ENCODE measurements around the gene EHD3.

The EHD3 gene

DNA sequence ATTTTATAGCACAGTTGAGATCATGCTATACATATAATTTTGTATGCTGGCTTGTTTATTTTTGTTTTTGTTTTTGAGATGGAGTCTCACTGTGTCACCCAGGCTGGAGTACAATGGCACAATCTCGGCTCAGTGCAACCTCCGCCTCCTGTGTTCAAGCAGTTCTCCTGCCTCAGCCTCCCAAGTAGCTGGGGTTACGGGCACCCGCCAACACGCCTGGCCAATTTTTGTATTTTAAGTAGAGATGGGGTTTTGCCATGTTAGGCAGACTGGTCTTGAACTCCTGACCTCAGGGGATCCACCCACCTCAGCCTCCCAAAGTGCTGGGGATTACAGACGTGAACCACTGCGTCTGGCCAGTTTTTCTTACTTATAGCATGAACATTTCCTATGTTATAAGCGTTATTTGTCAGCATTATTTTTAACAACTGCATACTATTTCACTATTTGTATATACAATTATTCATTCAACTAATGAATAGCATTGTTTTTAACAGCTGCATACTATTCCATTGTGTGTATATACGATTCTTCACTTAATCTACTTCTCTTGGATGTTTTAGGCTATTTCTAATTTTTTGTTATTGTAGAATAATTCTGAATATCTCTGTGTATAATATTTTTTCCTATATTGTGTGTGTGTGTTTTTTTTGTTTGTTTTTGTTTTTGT is 3.5 kb downstream of the EHD3 start:
- no peak for DNase-seq

DNA sequence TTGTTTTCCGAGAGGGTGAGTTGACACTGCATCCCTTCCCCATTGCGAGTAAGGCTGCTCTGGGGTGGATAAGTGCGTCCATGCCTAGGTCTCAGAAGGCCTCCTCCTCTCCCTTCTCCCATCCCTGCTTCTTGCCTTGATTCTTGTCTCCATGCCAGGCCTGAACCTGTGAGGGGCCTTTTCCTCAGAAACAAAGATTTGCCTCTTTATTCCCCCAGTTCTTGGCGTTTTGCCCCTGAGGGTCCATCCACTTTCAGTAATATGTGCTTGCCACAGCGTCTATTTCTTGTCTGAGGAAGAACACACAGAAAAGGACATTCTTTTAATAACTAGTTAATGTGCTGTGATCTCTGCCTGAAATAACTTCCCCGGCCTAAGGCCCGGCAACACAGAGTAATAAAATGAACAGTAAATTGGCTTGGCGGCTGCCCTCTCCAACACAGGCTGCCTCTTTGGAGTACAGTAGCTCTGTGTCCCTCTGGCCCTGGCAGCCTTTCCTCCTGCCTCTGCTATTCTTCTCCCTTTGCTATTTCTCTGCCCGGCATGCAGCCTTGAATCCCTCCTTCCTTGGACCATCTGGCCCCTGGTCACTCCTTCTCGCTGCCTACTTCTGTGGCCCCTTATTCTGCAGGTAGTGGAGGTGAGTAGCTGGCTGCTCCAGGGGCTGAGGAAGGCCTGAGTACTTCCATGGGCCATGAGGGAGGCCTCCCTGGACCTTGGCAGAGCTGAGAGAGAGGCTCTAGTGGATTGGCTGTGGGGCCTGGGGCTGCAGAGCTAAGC is 4.4 kb downstream of the EHD3 start:
- no peak for DNase-seq

DNA sequence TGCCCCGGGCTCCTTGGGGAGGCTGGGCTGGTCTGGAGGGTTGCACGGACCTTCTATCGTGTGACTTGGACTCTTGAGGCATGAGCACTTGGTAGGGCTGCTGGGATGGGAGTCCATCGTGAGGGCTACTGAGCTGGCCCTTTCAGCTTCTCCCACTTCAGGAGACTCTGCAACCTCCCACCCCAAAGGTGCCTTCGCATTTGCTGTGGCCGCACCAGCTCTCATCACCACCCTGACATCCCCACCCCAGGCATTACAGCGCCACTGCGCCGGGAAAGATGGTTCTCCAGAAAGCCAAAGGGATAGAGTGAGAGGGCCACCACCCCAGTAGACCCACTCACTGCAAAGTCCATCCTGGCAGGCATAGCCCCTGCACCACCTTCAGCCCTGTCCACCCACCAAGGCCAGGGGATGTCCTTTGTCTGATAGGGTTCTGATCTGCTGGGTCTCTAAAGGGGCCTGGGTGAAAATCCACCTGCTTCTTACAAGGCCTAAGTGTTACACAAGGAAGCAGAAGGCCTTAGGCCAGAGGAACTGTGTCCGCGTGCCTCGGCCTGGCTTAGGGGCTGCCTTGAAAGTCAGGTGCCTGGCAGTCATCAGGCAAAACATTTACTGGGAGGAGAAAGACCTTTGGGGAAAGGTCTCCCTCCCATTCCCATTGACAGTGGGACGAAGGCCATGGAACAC is 5.1 kb downstream of the EHD3 start:
- DNase-seq, result no peak

DNA sequence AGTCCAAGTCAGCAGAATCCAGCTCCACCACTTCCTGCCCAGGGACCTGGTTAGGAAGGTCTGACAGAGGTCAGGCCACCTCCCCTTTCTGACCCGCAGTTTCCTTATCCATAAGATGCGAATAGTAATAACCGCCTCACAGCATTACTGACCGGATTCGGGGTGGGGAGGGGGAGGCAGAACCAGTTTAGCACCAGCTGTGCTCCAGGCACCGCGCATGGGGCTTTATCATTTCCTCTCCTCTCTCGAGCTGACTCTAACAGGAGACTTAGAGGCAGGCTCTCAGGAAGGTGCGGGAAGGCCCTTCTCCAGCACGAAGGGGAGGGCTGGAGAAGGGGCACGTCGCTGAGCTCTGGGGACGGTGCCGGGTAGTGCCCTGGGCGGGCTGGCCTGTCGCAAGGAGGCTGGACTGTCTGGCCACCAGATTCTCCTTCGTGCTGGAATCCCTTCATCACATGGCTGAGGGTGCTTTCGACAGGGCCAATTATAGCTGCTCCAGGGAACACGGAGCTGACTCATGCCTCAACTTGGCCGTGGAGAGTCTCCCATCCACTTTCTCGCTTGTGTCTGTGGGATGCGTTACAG is 5.7 kb downstream of the EHD3 start:
- no peak for DNase-seq

DNA sequence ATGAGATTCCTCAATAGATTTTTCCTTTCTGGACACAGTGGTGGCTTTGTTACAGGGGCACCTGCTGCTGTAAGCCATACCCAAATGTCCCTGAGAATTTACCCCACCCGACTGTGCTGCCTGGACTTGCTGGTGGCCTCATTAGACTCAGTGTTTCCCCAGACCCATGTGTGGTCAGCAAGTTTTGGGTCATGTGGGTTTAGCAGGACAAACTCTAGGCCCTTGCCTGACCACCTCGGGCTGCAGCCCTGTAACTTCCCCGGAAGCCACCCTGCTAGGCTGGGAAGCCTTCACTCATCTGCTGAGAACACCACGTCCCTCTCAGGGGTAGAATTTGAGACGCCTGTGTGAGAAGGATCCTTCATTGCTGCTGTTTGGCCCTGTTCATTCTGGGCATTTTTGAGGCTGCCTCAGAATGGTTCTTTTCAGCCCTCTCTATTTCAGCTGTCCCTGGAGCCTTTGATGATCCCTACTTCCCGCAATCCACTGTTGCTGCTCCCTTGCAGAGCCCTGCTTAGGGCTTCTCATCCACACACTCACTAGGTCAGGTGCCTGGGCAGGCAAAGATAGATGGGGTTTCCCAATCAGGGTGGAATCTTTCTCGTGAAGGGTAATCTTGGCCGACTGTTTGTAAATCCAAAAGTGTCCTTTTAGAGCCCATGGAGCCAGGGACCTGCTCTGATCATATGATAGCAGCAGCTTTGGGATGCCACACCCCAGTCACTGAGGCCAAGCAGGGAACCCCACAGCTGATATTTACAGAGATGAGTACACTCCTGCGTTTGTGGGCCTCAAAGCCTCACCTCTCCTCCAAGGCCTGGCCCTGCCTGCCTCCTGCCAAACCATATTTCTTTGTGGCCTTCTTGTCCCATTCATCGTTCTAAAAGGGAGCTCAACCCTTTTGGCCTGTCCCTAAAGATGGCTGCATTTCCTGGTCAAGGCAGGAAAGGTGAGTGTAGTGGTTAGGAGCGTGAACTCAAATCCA is 6.7 kb downstream of the EHD3 start:
- no peak for DNase-seq

DNA sequence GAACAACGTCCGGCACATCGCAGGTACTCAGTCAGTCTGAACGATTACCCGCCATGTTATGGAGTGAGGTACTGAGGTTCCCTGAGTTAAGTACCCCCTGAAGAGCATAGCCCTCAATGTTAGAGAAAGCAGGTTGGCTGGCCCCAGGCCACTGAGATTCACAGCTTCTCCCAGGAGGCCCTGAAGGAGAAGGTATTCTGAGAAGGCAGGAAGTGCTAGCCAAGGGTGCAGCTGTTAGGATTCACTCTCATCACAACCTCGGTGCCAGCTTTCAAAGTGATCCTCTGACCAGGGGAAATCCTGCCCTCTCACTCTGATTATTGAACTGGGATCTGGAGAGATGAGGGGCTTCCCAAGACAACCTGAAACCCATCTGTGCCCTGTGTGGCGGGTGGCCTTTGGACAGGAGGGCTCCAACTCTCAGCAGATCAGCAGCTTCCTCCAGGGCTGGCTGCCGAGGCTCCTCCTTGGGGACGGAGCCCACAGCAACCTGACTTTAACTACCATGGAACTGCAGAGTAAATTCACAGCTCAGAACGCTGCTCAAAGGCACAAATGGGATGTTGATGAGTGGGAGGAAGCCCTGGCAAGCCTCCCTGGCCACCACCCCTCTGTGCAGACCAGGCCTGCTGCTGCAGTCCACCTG is 7.8 kb downstream of the EHD3 start:
- no peak for DNase-seq

DNA sequence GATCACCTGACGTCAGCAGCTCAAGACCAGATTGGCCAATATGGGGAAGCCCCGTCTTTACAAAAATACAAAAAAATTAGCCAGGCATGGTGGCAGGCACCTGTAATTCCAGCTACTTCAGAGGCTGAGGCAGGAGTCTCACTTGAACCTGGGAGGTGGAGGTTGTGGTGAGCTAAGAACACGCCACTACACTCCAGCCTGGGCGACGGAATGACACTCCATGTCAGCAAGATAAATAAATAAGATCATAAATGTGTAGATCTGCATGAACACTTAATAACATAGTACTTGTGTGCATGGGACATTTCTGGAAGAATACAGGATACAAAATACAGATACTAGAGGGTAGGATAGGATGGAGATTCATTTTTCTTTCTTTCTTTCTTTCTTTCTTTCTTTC is 9.1 kb downstream of the EHD3 start:
- no peak for DNase-seq

DNA sequence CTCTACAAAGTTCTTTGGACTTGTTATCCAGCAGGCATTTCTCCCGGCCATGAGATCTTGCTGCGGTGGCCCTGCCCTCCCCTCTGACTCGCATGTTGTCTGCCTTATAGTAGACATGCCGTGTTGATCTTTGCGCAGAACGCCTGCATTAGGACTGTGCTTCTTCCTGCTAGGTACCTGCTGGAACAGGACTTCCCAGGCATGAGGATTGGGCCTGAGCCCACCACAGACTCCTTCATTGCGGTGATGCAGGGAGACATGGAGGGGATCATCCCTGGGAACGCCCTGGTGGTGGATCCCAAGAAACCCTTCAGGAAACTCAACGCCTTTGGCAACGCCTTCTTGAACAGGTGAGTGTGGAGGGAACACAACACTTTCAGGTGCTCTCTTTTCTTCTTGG is 10.1 kb downstream of the EHD3 start:
- DNase-seq, result no peak

DNA sequence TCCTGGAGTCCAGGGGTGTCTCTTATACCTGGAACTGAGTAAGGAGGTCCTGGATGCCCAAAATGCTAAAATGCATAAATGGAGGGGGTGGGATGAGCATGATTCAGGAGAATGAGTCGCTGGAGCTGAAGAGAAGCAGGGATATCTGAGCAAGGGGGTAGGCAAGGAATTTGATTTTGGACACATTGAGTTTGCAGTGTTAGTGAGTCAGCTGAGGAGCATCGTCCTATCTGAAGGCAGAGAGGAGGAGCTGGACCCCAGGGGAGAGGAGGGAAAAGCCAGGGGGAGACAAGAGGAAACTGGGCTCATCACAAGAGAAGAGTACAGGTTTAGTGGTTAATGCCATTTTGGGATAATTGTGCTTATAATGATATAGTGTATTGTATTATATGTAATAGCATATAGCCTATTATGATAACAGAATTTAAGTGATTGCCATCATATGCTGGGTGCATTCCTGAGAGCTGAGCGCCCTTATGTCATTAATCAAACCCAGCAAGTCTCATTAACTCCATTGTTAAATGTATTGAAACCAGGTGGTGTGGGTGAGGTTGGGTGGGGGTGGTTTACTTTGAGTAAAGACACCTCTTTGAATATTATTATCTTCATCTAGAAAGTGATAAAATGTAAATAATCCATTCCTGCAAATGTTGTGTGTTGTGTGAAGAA is 12.4 kb downstream of the EHD3 start:
- no peak for DNase-seq

DNA sequence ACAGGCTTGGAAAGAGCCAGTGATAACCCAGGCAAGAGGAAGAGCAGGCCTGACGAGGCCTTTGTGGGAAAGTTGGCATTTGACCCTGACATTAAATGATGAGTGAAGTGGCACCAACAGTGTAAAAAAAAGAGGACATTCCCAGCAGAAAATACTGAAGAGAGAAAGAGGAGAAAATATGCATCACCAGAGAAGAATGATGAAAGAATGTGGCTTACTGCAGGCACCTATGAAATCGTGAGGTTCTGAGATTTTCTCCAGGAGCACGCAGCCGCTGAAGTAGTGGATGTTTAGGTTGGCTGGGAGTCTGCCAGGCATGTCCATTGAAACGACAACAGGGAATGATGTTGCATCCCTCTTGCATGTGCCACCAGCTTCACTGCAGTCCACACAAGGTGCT is 13.8 kb downstream of the EHD3 start:
- no peak for DNase-seq

DNA sequence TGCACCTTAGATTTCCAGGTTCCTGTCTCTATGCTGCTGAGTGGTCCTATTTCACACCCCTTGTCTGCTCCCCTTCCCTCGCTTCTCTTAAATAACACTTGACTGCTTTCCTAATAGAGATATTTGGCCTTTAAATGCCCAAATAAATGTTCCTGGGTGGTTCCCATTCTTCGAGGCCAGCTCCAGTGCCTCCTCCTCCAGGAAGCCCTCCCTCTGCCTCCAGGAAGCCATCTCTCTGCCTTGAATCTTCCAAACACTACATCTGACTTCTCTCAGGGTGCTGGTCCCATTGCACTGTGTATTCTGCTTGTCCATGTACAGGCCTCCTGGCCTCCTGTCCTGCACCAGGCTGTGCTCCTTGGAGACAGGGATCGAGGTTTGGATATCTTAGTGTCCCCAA is 14.2 kb downstream of the EHD3 start:
- no peak for DNase-seq

DNA sequence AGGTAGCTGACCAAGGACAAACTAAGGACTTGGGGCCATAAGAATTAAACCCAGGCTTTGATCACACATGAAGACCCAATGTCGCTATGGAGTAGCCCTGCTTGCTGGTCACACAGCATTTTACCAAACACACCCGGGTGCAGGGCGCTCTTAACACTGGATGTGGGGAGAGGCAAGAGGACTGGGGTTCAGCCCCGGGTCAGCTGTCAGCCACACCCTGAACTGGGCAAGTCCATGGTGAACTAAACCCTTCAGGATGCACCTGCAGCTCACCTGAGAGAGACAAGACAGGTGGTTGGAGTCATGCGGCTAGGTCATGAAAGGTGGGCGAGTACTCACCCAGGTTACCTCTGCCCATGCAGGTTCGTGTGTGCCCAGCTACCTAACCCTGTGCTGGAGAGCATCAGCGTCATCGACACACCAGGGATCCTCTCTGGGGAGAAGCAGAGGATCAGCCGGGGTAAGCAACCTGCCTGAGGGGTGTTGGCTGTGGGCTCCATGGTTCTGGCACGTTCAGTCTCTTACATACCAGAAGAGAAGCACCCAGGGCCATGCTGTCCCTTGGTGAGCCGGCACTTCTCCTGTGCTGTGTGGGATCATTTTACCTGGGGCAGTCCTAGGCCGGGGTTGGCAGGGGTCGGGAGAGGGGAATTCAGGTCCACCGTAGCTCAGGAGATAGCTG is 15.2 kb downstream of the EHD3 start:
- DNase-seq, result no peak

DNA sequence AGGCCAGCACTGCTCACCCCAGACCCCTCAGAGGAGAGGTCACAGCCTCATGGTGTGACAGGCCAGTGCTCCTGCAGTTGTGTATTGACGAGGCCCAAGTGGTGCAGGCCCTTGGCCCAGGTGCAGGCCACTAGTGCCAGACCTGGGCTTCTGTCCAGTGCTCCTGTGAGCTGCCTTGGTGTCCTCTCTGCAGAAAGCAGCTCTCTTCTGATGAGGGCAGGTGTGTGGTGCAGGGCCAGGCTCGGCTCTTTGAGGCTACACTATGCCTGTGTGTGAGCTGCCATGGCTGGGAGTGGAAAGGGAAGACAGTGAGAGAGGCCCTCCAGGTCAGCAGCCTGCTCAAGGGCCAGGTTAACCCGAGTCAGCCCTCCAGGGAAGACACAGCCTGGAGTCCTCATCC is 17.1 kb downstream of the EHD3 start:
- DNase-seq, result no peak

DNA sequence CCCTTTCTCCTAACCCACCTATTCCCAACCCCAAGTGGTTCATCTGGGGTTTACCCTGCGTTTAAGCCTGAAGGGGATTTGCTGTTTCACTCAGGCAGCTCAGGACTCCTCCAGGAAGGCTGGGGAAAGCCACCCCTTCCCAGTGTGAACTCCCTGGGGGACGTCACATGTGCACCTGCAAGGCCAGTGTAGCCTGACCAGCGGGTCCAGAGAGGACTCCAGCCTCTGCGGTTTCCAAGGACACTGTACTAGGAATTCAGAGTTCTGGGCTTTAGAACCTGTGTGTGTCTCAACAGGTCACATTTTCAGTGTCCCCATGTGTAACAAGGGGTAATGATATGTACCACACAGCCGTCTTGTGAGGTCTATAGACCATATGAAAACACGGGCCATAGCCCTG is 17.9 kb downstream of the EHD3 start:
- DNase-seq, result no peak

DNA sequence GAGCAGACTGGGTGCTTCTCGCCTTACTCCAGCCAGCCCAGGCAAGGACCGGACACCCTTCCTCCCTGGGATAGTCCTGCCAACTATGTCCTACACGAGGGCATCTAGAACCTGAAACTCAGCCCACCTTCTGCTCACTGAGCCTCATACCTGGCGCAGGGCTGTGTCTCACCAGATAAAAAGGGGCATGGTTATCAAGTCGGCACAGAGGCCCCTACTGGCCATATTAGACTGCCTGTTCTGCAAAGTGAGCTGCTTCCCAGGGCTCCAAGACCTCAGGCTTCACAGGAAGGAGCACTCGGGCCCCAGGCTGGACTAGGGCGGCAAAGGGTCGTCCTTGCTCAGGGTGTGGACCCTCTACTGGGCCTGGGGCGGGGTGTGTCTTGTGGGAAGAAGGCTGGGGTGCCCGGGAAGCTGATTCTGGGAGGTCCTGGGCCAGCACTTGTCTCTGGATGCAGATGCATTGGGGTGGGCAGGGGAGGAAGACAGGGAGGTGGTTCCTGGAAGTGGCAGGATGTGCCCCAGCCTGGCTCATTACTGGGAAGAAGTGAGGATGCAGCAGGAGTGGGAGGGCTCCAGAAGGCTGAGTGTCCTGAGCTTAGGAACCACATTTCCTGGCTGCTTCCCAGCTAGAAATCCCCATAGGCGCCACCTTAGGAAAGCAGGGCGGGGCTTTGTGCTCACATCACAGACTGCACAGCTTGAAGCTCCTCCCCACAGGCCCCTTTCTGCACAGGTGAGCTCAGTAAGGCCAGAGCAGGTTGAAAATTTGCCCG is 19.6 kb downstream of the EHD3 start:
- no peak for DNase-seq

DNA sequence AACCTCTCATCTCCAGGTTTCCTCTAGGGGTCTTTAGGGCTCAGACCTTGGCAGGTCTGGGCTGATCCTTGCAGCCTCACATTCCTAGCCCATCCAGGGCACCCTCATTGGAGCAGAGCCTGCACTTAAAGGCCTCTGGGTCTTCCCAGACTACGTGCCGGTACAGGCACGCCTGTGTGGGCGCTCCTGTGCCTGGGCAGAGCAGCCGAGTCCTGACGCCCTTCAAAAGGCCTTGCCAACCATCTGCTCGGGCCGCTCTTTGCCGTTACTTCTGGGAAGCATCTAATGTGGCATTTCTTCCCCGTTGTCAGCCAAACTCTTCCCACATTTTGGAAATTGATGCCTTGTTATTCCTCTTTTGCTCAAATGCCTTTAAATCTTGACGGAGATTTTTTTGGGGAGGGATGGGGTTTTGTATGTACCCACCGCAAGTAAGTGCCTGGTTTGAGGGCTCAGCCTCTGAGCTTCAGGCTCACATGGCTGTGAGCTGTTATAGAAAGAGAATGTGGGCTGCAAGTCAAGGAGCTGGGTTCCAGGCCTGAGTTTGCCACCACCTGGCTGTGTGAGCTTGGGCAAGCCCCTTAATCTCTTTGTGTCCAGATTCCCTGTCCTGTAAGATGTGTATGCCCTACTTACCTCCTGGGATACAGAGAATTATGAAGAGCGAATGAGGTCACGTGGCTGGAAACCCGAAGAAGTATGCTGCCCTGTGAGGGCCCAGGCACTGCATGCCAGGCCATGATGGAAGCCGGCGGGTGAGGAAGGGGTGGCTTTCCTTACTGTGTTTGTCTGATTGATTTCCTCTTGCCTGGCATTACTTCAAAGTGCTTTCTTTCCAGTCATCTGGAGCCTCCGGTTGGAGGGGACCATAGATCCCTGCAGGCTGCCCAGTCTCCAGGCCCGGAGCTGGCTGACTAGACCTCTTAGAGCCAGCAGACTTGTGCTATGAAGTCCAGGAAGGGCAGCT is 20.6 kb downstream of the EHD3 start:
- no peak for DNase-seq

DNA sequence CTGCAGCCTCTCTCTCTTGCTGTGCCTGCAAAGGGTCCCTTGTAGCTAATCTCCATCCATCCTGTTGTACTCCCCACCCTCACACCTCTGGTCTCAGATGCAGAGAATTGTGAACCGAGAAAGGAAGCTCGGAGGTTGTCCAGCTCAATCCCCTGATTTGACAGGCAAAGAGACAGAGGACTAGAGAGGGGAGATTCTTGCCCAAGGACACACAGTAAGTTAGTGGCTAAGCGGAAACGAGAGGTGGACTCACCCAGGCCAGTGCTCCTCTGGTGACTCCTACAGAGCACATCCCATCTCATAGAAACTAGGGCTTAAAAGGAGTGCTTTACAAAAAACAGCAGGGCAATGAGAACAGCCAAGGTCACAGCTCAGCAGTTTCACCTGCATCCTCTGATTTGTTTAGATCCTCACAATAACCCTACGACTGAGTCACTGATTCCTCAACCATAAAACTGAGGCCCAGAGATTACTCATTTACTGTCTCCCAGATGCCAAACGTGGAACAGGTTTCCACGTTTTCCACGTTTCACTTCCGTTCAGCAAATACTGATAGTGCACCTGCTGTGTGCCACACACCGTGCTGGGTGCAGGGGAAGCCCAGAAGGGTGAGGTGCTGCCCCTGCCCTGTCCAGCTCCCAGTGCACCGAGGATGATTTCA is 22.1 kb downstream of the EHD3 start:
- no peak for DNase-seq

Data from NCI-H2029 (cell line).